C4-2B (cell line): ENCODE data around the gene GSDMA.

Experiments
- ZFX ChIP-seq: fragments of 450-650 bp; IDR thresholded peaks from 2 replicates; pipeline ENCODE4 v1.6.1; 2017
- TF ChIP-seq, protein P1 (sequence below): fragments of 450-650 bp; conservative IDR thresholded peaks from 2 replicates; pipeline ENCODE4 v1.5.1; 2017; ENCODE audit warnings: mild to moderate bottlenecking

DNA sequence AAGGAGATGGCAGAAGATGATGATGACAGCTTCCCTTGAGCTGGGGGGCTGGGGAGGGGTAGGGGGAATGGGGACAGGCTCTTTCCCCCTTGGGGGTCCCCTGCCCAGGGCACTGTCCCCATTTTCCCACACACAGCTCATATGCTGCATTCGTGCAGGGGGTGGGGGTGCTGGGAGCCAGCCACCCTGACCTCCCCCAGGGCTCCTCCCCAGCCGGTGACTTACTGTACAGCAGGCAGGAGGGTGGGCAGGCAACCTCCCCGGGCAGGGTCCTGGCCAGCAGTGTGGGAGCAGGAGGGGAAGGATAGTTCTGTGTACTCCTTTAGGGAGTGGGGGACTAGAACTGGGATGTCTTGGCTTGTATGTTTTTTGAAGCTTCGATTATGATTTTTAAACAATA is 34.7 kb downstream of the GSDMA start:
- TF ChIP-seq, protein P1, sequence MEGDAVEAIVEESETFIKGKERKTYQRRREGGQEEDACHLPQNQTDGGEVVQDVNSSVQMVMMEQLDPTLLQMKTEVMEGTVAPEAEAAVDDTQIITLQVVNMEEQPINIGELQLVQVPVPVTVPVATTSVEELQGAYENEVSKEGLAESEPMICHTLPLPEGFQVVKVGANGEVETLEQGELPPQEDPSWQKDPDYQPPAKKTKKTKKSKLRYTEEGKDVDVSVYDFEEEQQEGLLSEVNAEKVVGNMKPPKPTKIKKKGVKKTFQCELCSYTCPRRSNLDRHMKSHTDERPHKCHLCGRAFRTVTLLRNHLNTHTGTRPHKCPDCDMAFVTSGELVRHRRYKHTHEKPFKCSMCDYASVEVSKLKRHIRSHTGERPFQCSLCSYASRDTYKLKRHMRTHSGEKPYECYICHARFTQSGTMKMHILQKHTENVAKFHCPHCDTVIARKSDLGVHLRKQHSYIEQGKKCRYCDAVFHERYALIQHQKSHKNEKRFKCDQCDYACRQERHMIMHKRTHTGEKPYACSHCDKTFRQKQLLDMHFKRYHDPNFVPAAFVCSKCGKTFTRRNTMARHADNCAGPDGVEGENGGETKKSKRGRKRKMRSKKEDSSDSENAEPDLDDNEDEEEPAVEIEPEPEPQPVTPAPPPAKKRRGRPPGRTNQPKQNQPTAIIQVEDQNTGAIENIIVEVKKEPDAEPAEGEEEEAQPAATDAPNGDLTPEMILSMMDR = no peak
- no peak for TF ChIP-seq ZFX
